HG03175 (cell line): Measurements from ENCODE around the gene MYL3.

ENCODE experiments used
- ATAC-seq: cut with Tn5 transposase; IDR thresholded peaks from one replicate; pipeline ENCODE4 v1.9.1; 2021; ENCODE audit warnings: mild to moderate bottlenecking, moderate library complexity; ENCODE audit not compliant: unreplicated experiment

Gene MYL3

GRCh38 chr3:46900007-46900292 lies 36.7 kb upstream of the MYL3 start:
- ATAC-seq = no peak

GRCh38 chr3:46899151-46900006 lies 36.1 kb upstream of the MYL3 start:
- ATAC-seq = no peak

GRCh38 chr3:46898321-46899150 lies 35.3 kb upstream of the MYL3 start:
- ATAC-seq = no peak

- ATAC-seq = no peak
Measured at GRCh38 chr3:46897829-46898320, 34.6 kb upstream of the MYL3 start.

- ATAC-seq = no peak
Measured at GRCh38 chr3:46897031-46897430, 33.8 kb upstream of the MYL3 start.

- no peak for ATAC-seq
Measured at GRCh38 chr3:46896386-46896785, 33.1 kb upstream of the MYL3 start.

GRCh38 chr3:46895761-46896160 lies 32.5 kb upstream of the MYL3 start:
- no peak for ATAC-seq

GRCh38 chr3:46895204-46895660 lies 32.0 kb upstream of the MYL3 start:
- ATAC-seq = no peak

GRCh38 chr3:46894256-46894655 lies 31.0 kb upstream of the MYL3 start:
- no peak for ATAC-seq

GRCh38 chr3:46893763-46894162 lies 30.5 kb upstream of the MYL3 start:
- no peak for ATAC-seq

GRCh38 chr3:46893146-46893748 lies 30.0 kb upstream of the MYL3 start:
- ATAC-seq = no peak

- no peak for ATAC-seq
Measured at GRCh38 chr3:46892285-46893145, 29.3 kb upstream of the MYL3 start.

GRCh38 chr3:46891132-46891531 lies 27.9 kb upstream of the MYL3 start:
- no peak for ATAC-seq

- no peak for ATAC-seq
Measured at GRCh38 chr3:46890132-46890531, 26.9 kb upstream of the MYL3 start.

- no peak for ATAC-seq
Measured at GRCh38 chr3:46889381-46890110, 26.3 kb upstream of the MYL3 start.

- ATAC-seq = no peak
Measured at GRCh38 chr3:46888705-46889104, 25.5 kb upstream of the MYL3 start.

GRCh38 chr3:46887980-46888494 lies 24.8 kb upstream of the MYL3 start:
- ATAC-seq = no peak

GRCh38 chr3:46885612-46886011 lies 22.4 kb upstream of the MYL3 start:
- ATAC-seq = no peak

- no peak for ATAC-seq
Measured at GRCh38 chr3:46884929-46885328, 21.7 kb upstream of the MYL3 start.

GRCh38 chr3:46884427-46884826 lies 21.2 kb upstream of the MYL3 start:
- no peak for ATAC-seq
